ENCODE data around the gene PTPRD.

The PTPRD gene

DNA sequence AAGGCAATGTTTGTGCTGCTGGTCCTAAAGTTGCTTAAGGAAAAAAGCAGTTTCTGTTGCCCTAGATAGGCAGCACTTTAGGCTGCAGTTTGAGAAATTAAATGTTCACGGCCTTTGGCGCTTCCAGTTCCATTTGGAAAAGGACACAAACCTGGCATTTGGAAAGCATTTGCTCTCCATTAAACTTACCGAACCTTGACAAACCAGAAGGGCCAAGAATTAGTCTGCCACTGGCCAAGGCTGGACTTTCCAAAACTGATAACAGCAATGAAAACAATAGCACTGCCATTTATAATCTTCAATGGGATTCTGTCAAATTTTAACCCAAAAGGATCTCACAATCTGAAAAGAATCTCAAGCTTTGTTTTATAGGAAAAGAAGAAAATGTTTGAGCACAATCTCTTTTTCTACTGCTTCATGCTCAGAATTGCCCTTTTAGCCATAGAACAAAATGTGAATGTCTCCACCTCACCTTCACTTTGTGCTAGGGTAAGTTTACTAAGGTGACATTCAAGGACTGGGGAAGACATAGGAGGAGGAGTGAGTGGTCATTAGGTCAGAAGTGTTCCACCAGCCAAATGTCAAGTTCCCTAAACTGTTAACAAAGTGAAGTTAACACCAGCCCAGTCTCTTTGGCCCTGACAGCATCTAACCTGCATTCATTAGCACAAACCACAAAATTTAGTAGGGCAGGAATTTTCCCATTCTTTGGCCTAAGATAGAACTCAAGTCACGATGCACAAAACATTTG is 2229.8 kb downstream of the PTPRD start:
- no peak overlapping the region for H3K4me3 ChIP-seq (replicated peaks; ENCODE audit: low read depth, low read length)
- no peak for DNase-seq (ENCODE audit: extremely low read depth, low read depth)
- TF ChIP-seq, protein P1, sequence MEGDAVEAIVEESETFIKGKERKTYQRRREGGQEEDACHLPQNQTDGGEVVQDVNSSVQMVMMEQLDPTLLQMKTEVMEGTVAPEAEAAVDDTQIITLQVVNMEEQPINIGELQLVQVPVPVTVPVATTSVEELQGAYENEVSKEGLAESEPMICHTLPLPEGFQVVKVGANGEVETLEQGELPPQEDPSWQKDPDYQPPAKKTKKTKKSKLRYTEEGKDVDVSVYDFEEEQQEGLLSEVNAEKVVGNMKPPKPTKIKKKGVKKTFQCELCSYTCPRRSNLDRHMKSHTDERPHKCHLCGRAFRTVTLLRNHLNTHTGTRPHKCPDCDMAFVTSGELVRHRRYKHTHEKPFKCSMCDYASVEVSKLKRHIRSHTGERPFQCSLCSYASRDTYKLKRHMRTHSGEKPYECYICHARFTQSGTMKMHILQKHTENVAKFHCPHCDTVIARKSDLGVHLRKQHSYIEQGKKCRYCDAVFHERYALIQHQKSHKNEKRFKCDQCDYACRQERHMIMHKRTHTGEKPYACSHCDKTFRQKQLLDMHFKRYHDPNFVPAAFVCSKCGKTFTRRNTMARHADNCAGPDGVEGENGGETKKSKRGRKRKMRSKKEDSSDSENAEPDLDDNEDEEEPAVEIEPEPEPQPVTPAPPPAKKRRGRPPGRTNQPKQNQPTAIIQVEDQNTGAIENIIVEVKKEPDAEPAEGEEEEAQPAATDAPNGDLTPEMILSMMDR (IDR thresholded peaks at IDR 0.05; ENCODE audit: low read depth, low read length, missing control alignments), result no peak

- H3K4me3 ChIP-seq (replicated peaks; ENCODE audit: low read depth, low read length), result no peak overlapping the region
- no peak for DNase-seq (ENCODE audit: extremely low read depth, low read depth)
- TF ChIP-seq, protein P1 (IDR thresholded peaks at IDR 0.05; ENCODE audit: low read depth, low read length, missing control alignments), result no peak
Observed at GRCh38 chr9:8382266-8382665, 2230.5 kb downstream of the PTPRD start.

DNA sequence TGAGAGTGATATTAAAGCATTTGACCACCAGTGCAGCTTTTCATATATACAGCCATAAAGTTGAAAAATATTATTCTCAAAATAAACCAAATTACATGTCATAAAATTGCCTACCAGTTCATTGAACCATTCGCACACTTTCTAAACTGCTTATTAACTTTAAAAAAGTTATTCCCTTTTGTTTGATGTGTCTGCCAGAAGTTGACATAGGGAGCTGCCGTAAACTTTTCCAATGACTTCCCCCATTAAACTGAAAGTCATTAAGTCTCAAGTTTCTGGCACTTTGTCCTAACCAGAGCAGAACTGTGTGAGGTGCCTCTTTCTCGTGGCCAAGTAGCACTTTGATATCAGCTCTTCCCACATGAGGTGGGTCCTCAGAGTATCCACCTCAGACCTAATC is 2231.2 kb downstream of the PTPRD start:
- no peak overlapping the region for H3K4me3 ChIP-seq (replicated peaks; ENCODE audit: low read depth, low read length)
- TF ChIP-seq, protein P1 (IDR thresholded peaks at IDR 0.05; ENCODE audit: low read depth, low read length, missing control alignments), result no peak
- no peak for DNase-seq (ENCODE audit: extremely low read depth, low read depth)

- no peak overlapping the region for H3K4me3 ChIP-seq (replicated peaks; ENCODE audit: low read depth, low read length)
- TF ChIP-seq, protein P1 (IDR thresholded peaks at IDR 0.05; ENCODE audit: low read depth, low read length, missing control alignments), result no peak
- no peak for DNase-seq (ENCODE audit: extremely low read depth, low read depth)
Observed at GRCh38 chr9:8374471-8374870, 2238.3 kb downstream of the PTPRD start.

DNA sequence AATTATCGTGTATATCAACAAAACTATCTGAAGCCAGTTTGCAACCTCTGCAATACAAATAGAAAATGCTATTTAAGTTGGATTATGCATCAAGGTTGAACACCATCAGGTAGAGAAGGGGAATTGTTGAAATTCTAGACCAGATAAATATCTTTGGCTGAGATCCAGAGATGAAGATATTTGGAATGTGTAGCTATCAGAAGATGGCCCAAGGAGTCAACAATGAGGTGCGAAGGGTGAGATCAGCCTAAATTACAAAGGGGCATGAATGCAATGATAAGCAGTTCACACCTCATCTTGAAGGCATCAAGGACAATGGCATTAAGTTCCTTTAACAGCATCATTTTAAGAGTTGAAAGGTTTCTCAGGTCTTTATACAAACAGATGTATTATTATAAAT is 2241.1 kb downstream of the PTPRD start:
- TF ChIP-seq, protein P1 (IDR thresholded peaks at IDR 0.05; ENCODE audit: low read depth, low read length, missing control alignments), result no peak
- DNase-seq (ENCODE audit: extremely low read depth, low read depth), result no peak

GRCh38 chr9:8366161-8366926 is 2246.5 kb downstream of the PTPRD start:
- DNase-seq (ENCODE audit: extremely low read depth, low read depth), result no peak
- TF ChIP-seq, protein P1 (IDR thresholded peaks at IDR 0.05; ENCODE audit: low read depth, low read length, missing control alignments), result no peak
- no peak overlapping the region for H3K4me3 ChIP-seq (replicated peaks; ENCODE audit: low read depth, low read length)

More for the DNA sequence above, 2241.1 kb downstream of the PTPRD start:
- no peak overlapping the region for H3K4me3 ChIP-seq (replicated peaks; ENCODE audit: low read depth, low read length)
